Mesodermal cell (in vitro differentiated cells): Measurements from ENCODE around the gene TIMP2.
A peak's percentile ranks its signal among the peaks of the same experiment; 100 is the strongest.

Source experiments
- H3K27ac ChIP-seq: 2 replicates; pipeline ENCODE4 v1.7.0; 2013; ENCODE audit warnings: mild to moderate bottlenecking, low read depth, low read length, moderate library complexity; ENCODE audit not compliant: severe bottlenecking
- H3K36me3 ChIP-seq: 2 replicates; pipeline ENCODE4 v1.7.1; 2013; ENCODE audit warnings: mild to moderate bottlenecking, low read length, moderate library complexity; ENCODE audit not compliant: control insufficient read depth, insufficient read depth
- H3K4me1 ChIP-seq: one replicate; pipeline ENCODE4 v1.7.1; 2013; ENCODE audit warnings: mild to moderate bottlenecking, low read length; ENCODE audit not compliant: insufficient read depth, control insufficient read depth, poor library complexity, severe bottlenecking
- H3K4me3 ChIP-seq: 2 replicates; pipeline ENCODE4 v1.7.0; 2013; ENCODE audit warnings: low read length, control low read depth, mild to moderate bottlenecking; ENCODE audit not compliant: insufficient read depth, poor library complexity, severe bottlenecking; ENCODE audit errors: extremely low read depth
- H3K9me3 ChIP-seq: 2 replicates; pipeline ENCODE4 v1.7.1; 2013; ENCODE audit warnings: mild to moderate bottlenecking, low read length, moderate library complexity; ENCODE audit not compliant: control insufficient read depth
- WGBS, 2 experiments: methylation state at CpG; one replicate each; pipeline ENCODE4 v1.1.5; 2013; ENCODE audit warnings: missing lambda C conversion rate in 2 of 2; ENCODE audit not compliant: insufficient coverage in 2 of 2; 5-methylcytosine and 5-hydroxymethylcytosine counted together

TIMP2 gene

DNA sequence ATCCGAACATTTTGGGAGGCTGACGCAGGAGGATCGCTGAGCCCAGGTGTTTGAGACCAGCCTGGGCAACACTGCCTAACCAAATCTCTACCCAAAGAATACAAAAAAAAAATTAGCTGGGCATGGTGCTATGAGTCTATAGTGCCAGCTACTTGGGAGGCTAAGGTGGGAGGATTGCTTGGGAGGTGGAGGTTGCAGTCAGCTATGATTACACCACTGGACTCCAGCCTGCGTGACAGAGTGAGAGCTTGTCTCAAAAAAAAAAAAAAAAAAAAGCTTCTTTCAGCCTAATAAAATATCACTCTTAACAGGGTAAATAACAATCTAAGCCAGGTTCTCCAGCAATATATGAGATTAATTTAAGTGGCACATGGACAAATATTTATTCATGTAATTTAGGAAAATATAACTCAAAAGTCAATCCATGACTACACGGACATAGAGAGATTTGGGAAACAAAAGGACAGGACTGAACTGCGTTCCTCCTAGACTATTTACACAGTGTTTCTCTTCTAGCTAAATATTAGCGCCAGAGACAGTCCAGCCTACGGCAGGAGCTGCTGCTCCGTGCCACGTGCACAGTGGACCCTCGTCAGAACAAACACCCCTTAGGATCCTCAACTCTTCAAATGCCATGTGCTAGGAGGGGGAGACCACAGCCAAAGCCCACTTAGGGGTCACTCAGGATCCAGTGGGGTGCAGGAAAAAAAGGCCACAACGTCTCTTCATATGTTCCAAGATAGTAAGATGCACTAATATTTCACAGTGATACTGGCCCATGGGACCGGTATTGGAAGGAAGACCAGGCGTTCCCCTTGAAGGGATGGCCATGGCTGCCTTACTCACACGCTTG is 93.3 kb downstream of the TIMP2 start:
- H3K36me3 ChIP-seq, result peaks cover 95% of the 10 kb centered on the region
- WGBS, 2 experiments, result 97 to 98% methylated on average over 8 to 11 of the region's 15 CpGs
- no peaks in the 10 kb centered on the region for H3K9me3 ChIP-seq
- H3K4me1 ChIP-seq, result peaks cover 4% of the 10 kb centered on the region
- H3K4me3 ChIP-seq, result no peak overlapping the region
- H3K27ac ChIP-seq, result no peak overlapping the region

DNA sequence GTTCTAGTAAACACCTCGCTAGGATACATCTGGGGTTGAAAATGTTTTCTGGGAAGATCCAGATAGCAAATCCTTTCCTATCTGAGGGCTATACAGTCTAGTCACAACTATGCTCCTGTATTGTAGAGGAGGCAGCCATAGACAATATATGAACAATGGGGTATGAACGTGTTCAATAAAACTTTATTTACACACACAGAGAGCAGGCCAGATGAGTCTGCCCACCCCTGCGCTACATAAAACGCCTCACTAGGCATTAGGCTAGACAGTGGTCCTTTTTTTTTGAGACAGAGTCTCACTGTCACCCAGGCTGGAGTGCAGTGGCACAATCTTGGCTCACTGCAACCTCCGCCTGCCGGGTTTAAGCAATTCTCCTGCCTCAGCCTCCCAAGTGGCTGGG is 95.7 kb downstream of the TIMP2 start:
- no peak overlapping the region for H3K4me3 ChIP-seq
- WGBS, 2 experiments, result 95 to 99% methylated on average over 5 to 6 of the region's 6 CpGs
- no peaks in the 10 kb centered on the region for H3K9me3 ChIP-seq
- H3K4me1 ChIP-seq, result peaks cover 4% of the 10 kb centered on the region
- H3K36me3 ChIP-seq, result peaks cover 92% of the 10 kb centered on the region
- H3K27ac ChIP-seq, result no peak overlapping the region

GRCh38 chr17:78828470-78829185 is 96.6 kb downstream of the TIMP2 start:
- peaks cover 92% of the 10 kb centered on the region for H3K36me3 ChIP-seq
- H3K27ac ChIP-seq, result no peak overlapping the region
- 91 to 98% methylated on average over 10 to 13 of the region's 14 CpGs for WGBS, 2 experiments
- H3K4me3 ChIP-seq, result no peak overlapping the region
- no peaks in the 10 kb centered on the region for H3K9me3 ChIP-seq
- H3K4me1 ChIP-seq, result peaks cover 4% of the 10 kb centered on the region

- peak overlapping the region; percentile 3 for H3K27ac ChIP-seq
- 97 to 99% methylated on average over 15 to 20 of the region's 21 CpGs for WGBS, 2 experiments
- H3K36me3 ChIP-seq, result peaks cover 89% of the 10 kb centered on the region
- no peak overlapping the region for H3K4me3 ChIP-seq
- no peaks in the 10 kb centered on the region for H3K9me3 ChIP-seq
- peaks cover 12% of the 10 kb centered on the region for H3K4me1 ChIP-seq
These were observed 98.2 kb downstream of the TIMP2 start for GRCh38 chr17:78826836-78827509.

- Histone ChIP-seq H3K27ac (peak overlapping the region; percentile 16), H3K4me3 (no peak overlapping the region), H3K9me3 (no peaks in the 10 kb centered on the region), H3K4me1 (peaks cover 14% of the 10 kb centered on the region), H3K36me3 (peaks cover 90% of the 10 kb centered on the region)
- WGBS, 2 experiments, result 97 to 100% methylated on average over 3 of the region's 5 CpGs
These were observed 98.8 kb downstream of the TIMP2 start for GRCh38 chr17:78826421-78826820.

DNA sequence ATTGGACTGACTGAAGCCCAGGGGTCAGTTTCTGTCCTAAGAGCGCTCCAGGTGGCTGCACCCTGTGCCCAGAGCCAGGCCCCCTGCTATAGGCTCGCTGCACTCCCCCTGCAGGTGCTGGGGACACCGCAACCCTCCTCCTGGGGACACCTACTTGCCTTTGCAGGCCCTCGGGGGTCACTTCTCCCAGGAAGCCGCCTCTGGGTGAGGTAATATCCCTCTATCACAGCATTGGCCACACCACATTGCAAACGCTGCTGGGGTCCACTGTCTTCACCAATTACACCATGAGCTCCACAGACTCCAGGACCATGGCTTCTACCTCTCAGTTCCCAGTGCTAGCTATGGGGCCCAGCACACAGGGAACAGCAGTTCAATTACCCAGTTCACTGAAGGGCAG is 99.5 kb downstream of the TIMP2 start:
- H3K4me3 ChIP-seq, result no peak overlapping the region
- H3K36me3 ChIP-seq, result peaks cover 87% of the 10 kb centered on the region
- WGBS, 2 experiments, result 96 to 100% methylated on average over 2 to 5 of the region's 6 CpGs
- H3K4me1 ChIP-seq, result peaks cover 14% of the 10 kb centered on the region
- H3K9me3 ChIP-seq, result no peaks in the 10 kb centered on the region
- H3K27ac ChIP-seq, result no peak overlapping the region

DNA sequence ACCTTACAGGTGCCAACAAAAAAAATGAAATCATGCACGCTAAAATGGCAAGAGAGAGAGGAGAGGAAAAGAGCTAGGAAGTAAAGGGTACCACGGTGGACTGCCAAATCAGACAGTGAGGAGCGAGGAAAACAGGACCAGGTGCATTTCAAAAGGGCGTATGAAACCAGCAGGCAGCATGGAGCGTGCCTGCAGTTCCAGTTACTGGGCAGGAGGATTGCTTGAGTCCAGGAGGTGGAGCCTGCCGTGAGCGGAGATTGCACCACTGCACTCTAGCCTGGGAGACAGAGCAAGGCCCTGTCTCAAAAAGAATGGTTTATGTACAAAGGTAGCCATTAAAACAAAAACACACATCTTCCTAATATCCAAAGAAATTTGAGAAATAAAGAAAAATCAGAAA is 100.9 kb downstream of the TIMP2 start:
- no peaks in the 10 kb centered on the region for H3K9me3 ChIP-seq
- no peak overlapping the region for H3K4me3 ChIP-seq
- WGBS, 2 experiments, result 93 to 97% methylated on average over 5 to 7 of the region's 7 CpGs
- no peak overlapping the region for H3K27ac ChIP-seq
- peaks cover 87% of the 10 kb centered on the region for H3K36me3 ChIP-seq
- peaks cover 14% of the 10 kb centered on the region for H3K4me1 ChIP-seq

DNA sequence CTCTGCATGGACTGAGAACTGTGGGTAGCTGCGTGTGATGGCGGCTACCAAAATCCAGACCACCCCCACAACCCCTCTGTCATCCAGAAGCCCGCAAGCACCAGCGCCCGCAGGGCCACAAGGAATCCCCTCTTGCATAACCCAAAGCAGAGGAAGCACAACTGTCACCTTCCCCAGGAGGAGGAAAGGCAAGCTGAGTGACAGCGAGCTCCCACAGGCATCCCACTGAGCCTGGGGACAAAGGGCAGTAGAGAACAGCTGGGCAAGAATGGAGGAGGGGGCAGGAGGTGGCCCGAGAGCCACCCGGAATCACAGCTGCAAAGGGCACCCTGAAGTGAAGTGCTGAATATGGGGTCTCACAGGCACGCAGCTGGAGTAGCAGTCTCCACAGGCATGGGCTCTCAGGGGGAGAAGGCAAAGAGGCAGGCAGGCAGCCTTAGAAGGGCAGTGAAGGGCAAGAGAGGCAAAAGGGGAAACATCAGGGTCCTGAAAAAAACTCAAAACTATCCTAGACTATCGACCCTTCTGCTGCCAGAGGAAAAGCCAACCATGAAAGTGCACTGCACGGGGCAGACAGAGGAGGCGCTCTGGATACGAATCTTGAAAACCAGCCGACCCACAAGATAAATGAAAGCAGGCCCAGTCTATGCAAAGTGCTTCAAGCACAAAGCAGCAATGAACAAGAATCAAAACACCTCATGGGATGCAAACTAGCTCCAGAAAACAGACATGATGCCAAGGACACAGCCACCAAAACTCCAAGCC is 101.7 kb downstream of the TIMP2 start:
- 89 to 90% methylated on average over 13 of the region's 14 CpGs for WGBS, 2 experiments
- H3K27ac ChIP-seq, result peak overlapping the region; percentile 13
- no peak overlapping the region for H3K4me3 ChIP-seq
- peaks cover 87% of the 10 kb centered on the region for H3K36me3 ChIP-seq
- H3K4me1 ChIP-seq, result peaks cover 16% of the 10 kb centered on the region
- no peaks in the 10 kb centered on the region for H3K9me3 ChIP-seq

DNA sequence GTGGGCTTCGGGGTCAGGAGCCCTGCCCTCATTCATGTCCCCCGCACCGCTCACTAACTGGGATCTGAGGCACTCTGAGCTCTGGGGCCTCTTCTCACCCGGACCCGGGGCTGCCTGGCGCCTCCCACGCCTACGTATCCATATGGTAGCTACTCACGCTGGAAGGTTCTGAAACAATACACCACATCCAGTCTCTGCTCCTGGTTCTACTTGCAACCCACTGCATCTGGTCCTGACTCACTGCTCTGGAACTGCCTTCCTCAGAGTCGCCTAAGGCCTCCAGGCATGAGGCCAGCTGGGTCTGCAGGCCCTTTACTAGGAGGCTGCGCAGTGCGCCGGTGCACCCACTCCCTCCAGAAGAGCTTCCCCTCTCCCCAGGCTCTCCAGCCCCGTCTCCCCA is 102.6 kb downstream of the TIMP2 start:
- Histone ChIP-seq H3K27ac (no peak overlapping the region), H3K36me3 (peaks cover 87% of the 10 kb centered on the region), H3K4me3 (no peak overlapping the region), H3K9me3 (no peaks in the 10 kb centered on the region), H3K4me1 (peaks cover 15% of the 10 kb centered on the region)
- 93 to 96% methylated on average over 13 to 14 of the region's 14 CpGs for WGBS, 2 experiments

GRCh38 chr17:78821961-78822360 is 103.2 kb downstream of the TIMP2 start:
- Histone ChIP-seq H3K4me3 (no peak overlapping the region), H3K27ac (no peak overlapping the region), H3K9me3 (no peaks in the 10 kb centered on the region), H3K36me3 (peaks cover 89% of the 10 kb centered on the region), H3K4me1 (peaks cover 12% of the 10 kb centered on the region)
- 94 to 98% methylated on average over 5 to 6 of the region's 8 CpGs for WGBS, 2 experiments
